ENCODE measurements around the gene RPL12.

GRCh38 chr9:127470662-127471061 lies 19.5 kb upstream of the RPL12 start:
- no peak for TF ChIP-seq CEBPZ (IDR thresholded peaks at IDR 0.05; ENCODE audit: borderline replicate concordance, low read depth, low read length)
- TF ChIP-seq SLC30A9 (CRISPR knock-in tag; IDR thresholded peaks at IDR 0.05): no peak
- TF ChIP-seq CTCF (IDR thresholded peaks at IDR 0.05 in 2 of 3, conservative IDR thresholded peaks at IDR 0.05 in 1 of 3; ENCODE audit: insufficient read depth in 2 of 3, low read depth in 1 of 3, low read length in 3 of 3): no peak
- no peak for TF ChIP-seq MAX (CRISPR knock-in tag; IDR thresholded peaks at IDR 0.05)
- TF ChIP-seq, protein P1, sequence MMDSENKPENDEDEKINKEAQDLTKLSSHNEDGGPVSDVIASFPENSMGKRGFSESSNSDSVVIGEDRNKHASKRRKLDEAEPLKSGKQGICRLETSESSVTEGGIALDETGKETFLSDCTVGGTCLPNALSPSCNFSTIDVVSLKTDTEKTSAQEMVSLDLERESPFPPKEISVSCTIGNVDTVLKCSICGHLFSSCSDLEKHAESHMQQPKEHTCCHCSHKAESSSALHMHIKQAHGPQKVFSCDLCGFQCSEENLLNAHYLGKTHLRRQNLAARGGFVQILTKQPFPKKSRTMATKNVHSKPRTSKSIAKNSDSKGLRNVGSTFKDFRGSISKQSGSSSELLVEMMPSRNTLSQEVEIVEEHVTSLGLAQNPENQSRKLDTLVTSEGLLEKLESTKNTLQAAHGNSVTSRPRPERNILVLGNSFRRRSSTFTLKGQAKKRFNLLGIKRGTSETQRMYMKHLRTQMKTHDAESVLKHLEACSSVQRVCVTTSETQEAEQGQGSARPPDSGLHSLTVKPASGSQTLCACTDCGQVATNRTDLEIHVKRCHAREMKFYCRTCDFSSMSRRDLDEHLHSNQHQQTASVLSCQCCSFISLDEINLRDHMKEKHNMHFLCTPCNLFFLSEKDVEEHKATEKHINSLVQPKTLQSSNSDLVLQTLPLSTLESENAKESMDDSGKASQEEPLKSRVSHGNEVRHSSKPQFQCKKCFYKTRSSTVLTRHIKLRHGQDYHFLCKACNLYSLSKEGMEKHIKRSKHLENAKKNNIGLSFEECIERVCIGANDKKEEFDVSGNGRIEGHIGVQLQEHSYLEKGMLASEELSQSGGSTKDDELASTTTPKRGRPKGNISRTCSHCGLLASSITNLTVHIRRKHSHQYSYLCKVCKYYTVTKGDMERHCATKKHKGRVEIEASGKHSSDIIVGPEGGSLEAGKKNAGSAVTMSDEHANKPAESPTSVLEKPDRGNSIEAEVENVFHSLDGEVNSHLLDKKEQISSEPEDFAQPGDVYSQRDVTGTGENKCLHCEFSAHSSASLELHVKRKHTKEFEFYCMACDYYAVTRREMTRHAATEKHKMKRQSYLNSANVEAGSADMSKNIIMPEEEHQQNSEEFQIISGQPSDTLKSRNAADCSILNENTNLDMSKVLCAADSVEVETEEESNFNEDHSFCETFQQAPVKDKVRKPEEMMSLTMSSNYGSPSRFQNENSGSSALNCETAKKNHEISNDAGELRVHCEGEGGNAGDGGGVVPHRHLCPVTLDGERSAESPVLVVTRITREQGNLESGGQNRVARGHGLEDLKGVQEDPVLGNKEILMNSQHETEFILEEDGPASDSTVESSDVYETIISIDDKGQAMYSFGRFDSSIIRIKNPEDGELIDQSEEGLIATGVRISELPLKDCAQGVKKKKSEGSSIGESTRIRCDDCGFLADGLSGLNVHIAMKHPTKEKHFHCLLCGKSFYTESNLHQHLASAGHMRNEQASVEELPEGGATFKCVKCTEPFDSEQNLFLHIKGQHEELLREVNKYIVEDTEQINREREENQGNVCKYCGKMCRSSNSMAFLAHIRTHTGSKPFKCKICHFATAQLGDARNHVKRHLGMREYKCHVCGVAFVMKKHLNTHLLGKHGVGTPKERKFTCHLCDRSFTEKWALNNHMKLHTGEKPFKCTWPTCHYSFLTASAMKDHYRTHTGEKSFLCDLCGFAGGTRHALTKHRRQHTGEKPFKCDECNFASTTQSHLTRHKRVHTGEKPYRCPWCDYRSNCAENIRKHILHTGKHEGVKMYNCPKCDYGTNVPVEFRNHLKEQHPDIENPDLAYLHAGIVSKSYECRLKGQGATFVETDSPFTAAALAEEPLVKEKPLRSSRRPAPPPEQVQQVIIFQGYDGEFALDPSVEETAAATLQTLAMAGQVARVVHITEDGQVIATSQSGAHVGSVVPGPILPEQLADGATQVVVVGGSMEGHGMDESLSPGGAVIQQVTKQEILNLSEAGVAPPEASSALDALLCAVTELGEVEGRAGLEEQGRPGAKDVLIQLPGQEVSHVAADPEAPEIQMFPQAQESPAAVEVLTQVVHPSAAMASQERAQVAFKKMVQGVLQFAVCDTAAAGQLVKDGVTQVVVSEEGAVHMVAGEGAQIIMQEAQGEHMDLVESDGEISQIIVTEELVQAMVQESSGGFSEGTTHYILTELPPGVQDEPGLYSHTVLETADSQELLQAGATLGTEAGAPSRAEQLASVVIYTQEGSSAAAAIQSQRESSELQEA (IDR thresholded peaks at IDR 0.05; ENCODE audit: low read depth): no peak
- TF ChIP-seq ZNF165 (CRISPR knock-in tag; IDR thresholded peaks at IDR 0.05; ENCODE audit: borderline replicate concordance): no peak
- TF ChIP-seq FOXJ3 (CRISPR knock-in tag; IDR thresholded peaks at IDR 0.05): no peak
- TF ChIP-seq GABPA (tag; conservative IDR thresholded peaks at IDR 0.05; ENCODE audit: low read depth): no peak
- TF ChIP-seq POLR2AphosphoS5 (IDR thresholded peaks at IDR 0.05; ENCODE audit: control insufficient read depth, insufficient read depth, low read depth, low read length): no peak
- no peak for TF ChIP-seq EP300 (IDR thresholded peaks at IDR 0.05; ENCODE audit: low read length)
- no peak for TF ChIP-seq RERE (CRISPR knock-in tag; IDR thresholded peaks at IDR 0.05; ENCODE audit: borderline replicate concordance)
- TF ChIP-seq ESRRB (CRISPR knock-in tag; IDR thresholded peaks at IDR 0.05; ENCODE audit: borderline replicate concordance): no peak
- no peak for TF ChIP-seq FOXA1 (IDR thresholded peaks at IDR 0.05; ENCODE audit: borderline replicate concordance)

Measured in K562 (cell line).